ENCODE results near the gene DCLRE1A. TPM values are rescaled to one million over a fixed set of nuclear protein-coding genes. Genes with fewer than 3 reads are reported as not detected.

DCLRE1A gene
- total and polyA plus RNA-seq, 10 of the 15 experiments (the other 5 are each of a cell fraction or from before 2014, with no cell fraction given), result 4.8 to 29.8 (median 14.0) TPM

DNA sequence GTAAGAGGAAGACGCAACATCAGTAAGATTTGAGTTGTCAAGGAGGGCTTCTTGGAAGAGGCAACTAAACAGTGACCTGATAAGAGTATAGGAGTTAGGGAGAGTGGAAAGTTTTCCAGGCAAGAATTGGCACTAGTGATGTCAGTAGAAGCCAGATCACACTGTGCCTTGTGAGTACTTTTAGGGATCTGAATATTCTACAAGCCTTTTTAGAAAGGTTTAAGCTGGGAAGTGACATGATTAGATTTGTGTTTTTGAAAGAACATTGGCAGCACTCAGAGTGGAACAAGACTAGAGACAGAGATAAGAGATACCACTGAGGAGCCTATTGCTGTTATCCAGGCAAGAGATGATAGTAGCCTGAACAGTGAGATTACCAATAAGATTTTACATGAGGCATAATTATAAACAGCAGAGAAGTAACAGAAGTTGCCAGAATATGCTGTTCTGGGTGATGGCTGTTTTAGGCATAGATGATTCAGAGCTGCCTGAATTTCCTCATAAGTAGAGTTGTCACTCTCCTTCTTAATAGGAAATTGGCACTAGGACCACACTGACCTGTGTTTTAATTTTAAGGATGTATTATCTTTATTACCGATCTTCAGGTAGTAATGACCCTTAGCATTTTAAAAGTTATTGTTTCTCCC is 46.2 kb upstream of the DCLRE1A start:
- peaks cover 2 to 21% of the 10 kb centered on the region in 2 experiments for H3K36me3 ChIP-seq (ENCODE audit: control insufficient read depth in 2 of 2, insufficient read depth in 2 of 2, low read length in 1 of 2)
- no peaks in the 10 kb centered on the region for H3K27me3 ChIP-seq (replicated peaks in 1 of 2; ENCODE audit: control insufficient read depth in 2 of 2, insufficient read depth in 2 of 2, low read length in 1 of 2)
- SMC1A ChIA-PET (ENCODE audit: uncharacterized antibody, unreplicated experiment), result interaction anchor here (0.8 to 2.3 kb wide), 2 partner anchors 8 to 202 kb away, joined by 4 to 9 read pairs; no protein-coding TSS in a partner anchor
- H3K4me2 ChIP-seq (ENCODE audit: control insufficient read depth, insufficient read depth), result no peak overlapping the region
- ATAC-seq, result no peak
- intact Hi-C loops (cut with micrococcal nuclease; ENCODE audit: unreplicated experiment), result loop anchor here (10.0 kb wide), 1 partner anchor 195 kb away; no protein-coding TSS in a partner anchor
- no peak overlapping the region for H3K27ac ChIP-seq (ENCODE audit: control insufficient read depth, insufficient read depth)
- no peaks in the 10 kb centered on the region for H3K4me1 ChIP-seq (ENCODE audit: control insufficient read depth, insufficient read depth, low read length)
- no TSS peak for BruUV-seq (replicated peaks)
- H2AFZ ChIP-seq (ENCODE audit: control insufficient read depth, low read depth, low read length), result no peak overlapping the region
- H3K9me3 ChIP-seq (replicated peaks; ENCODE audit: control insufficient read depth, insufficient read depth, low read length), result no peaks in the 10 kb centered on the region
- WGBS (ENCODE audit: insufficient coverage, insufficient replicate concordance, low lambda C conversion rate, missing lambda C conversion rate), result 100% methylated on average over 2 of the region's 2 CpGs
- in situ Hi-C loops (cut with MboI), result no loop called here
- H4K20me1 ChIP-seq (ENCODE audit: control insufficient read depth, insufficient read depth), result no peaks in the 10 kb centered on the region
- DNase-seq (ENCODE audit: low read depth, low spot score), result no peak
- no peak overlapping the region for H3K4me3 ChIP-seq
- POLR2A ChIA-PET, result interaction anchor here (0.5 kb wide), 1 partner anchor 26 kb away, joined by 3 read pairs; no protein-coding TSS in a partner anchor
- no peak for TF ChIP-seq SMAD5 (IDR thresholded peaks at IDR 0.05; ENCODE audit: low read depth)
- H3K9ac ChIP-seq (ENCODE audit: control insufficient read depth, insufficient read depth, low read length), result no peak overlapping the region
- no peak for FAIRE-seq
- RAD21 ChIA-PET (ENCODE audit: unreplicated experiment), result no interaction called here
- CTCF ChIA-PET, result interaction anchor here (0.8 to 1.1 kb wide), 2 partner anchors 101 to 151 kb away, joined by 3 to 5 read pairs; no protein-coding TSS in a partner anchor
- no peaks in the 10 kb centered on the region for H3K79me2 ChIP-seq (ENCODE audit: control insufficient read depth, insufficient read depth, low read length)

DNA sequence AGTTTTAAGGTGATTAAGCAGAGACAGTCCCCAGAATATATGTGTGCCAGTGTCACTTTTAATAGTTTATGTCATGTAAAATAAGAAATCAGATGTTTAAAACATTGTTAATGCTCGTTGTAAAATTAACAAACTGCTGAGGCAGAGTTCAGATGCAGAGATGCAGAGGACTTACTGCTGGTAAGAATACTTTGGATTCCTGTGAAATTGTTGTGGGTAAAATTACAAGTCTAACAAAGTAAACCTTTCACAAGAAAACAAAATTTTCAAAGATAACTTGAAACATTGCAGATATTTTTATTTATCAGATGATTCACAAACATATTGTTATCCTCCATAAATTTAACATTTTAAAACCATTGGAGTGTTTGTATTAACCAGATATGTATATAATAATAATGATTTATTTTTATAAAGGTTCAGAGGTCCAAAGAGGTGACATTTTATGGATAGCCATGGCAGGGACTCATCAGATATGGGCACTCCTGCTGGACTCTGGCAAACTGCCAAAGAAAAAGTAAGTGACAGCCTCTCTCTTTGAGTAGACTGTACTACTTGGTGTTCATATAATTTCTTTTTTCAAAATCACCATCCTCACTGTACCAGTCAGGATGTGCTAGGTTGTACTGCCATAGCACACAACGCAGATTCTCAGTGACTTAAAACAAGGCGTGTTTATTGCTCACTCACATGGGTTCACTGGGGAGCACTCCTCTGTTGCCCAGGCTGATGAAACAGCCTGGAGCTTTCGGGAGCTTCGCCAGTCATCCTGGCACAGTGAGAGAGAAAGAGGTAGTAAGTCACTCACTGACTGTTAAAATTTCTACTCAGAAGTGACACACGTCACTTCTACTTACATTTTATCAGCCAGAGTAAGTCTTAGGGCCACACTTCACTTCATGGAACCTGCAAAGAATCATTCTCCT is 44.1 kb upstream of the DCLRE1A start:
- no peak overlapping the region for H3K4me2 ChIP-seq (ENCODE audit: control insufficient read depth, insufficient read depth)
- intact Hi-C loops (cut with micrococcal nuclease; ENCODE audit: unreplicated experiment) (no loop called here), in situ Hi-C loops (cut with MboI) (no loop called here)
- H3K9ac ChIP-seq (ENCODE audit: control insufficient read depth, insufficient read depth, low read length), result no peak overlapping the region
- no peak overlapping the region for H3K27ac ChIP-seq (ENCODE audit: control insufficient read depth, insufficient read depth)
- no peaks in the 10 kb centered on the region for H4K20me1 ChIP-seq (ENCODE audit: control insufficient read depth, insufficient read depth)
- no peaks in the 10 kb centered on the region for H3K27me3 ChIP-seq (replicated peaks in 1 of 2; ENCODE audit: control insufficient read depth in 2 of 2, insufficient read depth in 2 of 2, low read length in 1 of 2)
- H3K4me3 ChIP-seq, result no peak overlapping the region
- H3K79me2 ChIP-seq (ENCODE audit: control insufficient read depth, insufficient read depth, low read length), result no peaks in the 10 kb centered on the region
- no peaks in the 10 kb centered on the region for H3K4me1 ChIP-seq (ENCODE audit: control insufficient read depth, insufficient read depth, low read length)
- H3K9me3 ChIP-seq (replicated peaks; ENCODE audit: control insufficient read depth, insufficient read depth, low read length), result no peaks in the 10 kb centered on the region
- peaks cover 2 to 17% of the 10 kb centered on the region in 2 experiments for H3K36me3 ChIP-seq (ENCODE audit: control insufficient read depth in 2 of 2, insufficient read depth in 2 of 2, low read length in 1 of 2)
- no TSS peak for BruUV-seq (replicated peaks)
- WGBS (ENCODE audit: insufficient coverage, insufficient replicate concordance, low lambda C conversion rate, missing lambda C conversion rate), result 99% methylated on average over 6 of the region's 6 CpGs
- ATAC-seq (no peak), DNase-seq (ENCODE audit: low read depth, low spot score) (no peak), FAIRE-seq (no peak)
- ChIA-PET RAD21 (ENCODE audit: unreplicated experiment) (interaction anchor here (1.0 kb wide), 1 partner anchor 18 kb away, joined by 3 read pairs; no protein-coding TSS in a partner anchor), POLR2A (no interaction called here), CTCF (no interaction called here), SMC1A (ENCODE audit: uncharacterized antibody, unreplicated experiment) (interaction anchor here (1.0 kb wide), 1 partner anchor 11 kb away, joined by 3 read pairs; no protein-coding TSS in a partner anchor)
- H2AFZ ChIP-seq (ENCODE audit: control insufficient read depth, low read depth, low read length), result no peak overlapping the region
- TF ChIP-seq SIN3A (IDR thresholded peaks at IDR 0.05; ENCODE audit: low read depth, low read length) (no peak), ZNF24 (IDR thresholded peaks at IDR 0.05) (no peak), KAT2A (conservative IDR thresholded peaks at IDR 0.05; ENCODE audit: control insufficient read depth, low read depth, low read length) (no peak), REST (IDR thresholded peaks at IDR 0.05; ENCODE audit: low read depth, low read length) (no peak), ZZZ3 (IDR thresholded peaks at IDR 0.05; ENCODE audit: control insufficient read depth, insufficient read length, low read depth) (no peak), SMC3 (IDR thresholded peaks at IDR 0.05; ENCODE audit: borderline replicate concordance, low read length) (no peak), SRF (IDR thresholded peaks at IDR 0.05; ENCODE audit: low read depth in 2 of 2, low read length in 2 of 2) (no peak), RBBP5 (conservative IDR thresholded peaks at IDR 0.05) (no peak), ZNF217 (IDR thresholded peaks at IDR 0.05) (no peak)

Measured in GM12878 (cell line).